A673 (cell line): Measurements from ENCODE around the gene METTL16.

Experiments used
- EZH2 ChIP-seq: fragments of 200-600 bp; sonication (generic); IDR thresholded peaks from 2 replicates; pipeline ENCODE4 v1.6.1; 2017; ENCODE audit warnings: borderline replicate concordance, low read depth, mild to moderate bottlenecking, mixed read lengths, antibody characterized with exemption, low read length; ENCODE audit not compliant: poor library complexity, severe bottlenecking
- TF ChIP-seq, protein P1 (sequence below): fragments of 300-800, 200-600 bp; sonication (generic); conservative IDR thresholded peaks from 2 replicates; pipeline ENCODE4 v1.5.1; 2017; ENCODE audit warnings: low read depth, mild to moderate bottlenecking, antibody characterized with exemption, low read length, moderate library complexity, mixed read lengths

GRCh38 chr17:2510559-2510958, 1.1 kb downstream of the METTL16 start:
- TF ChIP-seq, protein P1, sequence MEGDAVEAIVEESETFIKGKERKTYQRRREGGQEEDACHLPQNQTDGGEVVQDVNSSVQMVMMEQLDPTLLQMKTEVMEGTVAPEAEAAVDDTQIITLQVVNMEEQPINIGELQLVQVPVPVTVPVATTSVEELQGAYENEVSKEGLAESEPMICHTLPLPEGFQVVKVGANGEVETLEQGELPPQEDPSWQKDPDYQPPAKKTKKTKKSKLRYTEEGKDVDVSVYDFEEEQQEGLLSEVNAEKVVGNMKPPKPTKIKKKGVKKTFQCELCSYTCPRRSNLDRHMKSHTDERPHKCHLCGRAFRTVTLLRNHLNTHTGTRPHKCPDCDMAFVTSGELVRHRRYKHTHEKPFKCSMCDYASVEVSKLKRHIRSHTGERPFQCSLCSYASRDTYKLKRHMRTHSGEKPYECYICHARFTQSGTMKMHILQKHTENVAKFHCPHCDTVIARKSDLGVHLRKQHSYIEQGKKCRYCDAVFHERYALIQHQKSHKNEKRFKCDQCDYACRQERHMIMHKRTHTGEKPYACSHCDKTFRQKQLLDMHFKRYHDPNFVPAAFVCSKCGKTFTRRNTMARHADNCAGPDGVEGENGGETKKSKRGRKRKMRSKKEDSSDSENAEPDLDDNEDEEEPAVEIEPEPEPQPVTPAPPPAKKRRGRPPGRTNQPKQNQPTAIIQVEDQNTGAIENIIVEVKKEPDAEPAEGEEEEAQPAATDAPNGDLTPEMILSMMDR: no peak
- no peak for TF ChIP-seq EZH2
